Astrocyte of the spinal cord (primary cell): Measurements from ENCODE around the gene CASP4.
A peak's percentile ranks its signal among the peaks of the same experiment; 100 is the strongest.

ENCODE experiments used
- DNase-seq: peaks from one replicate; pipeline ENCODE4 v3.0.0; 2011; ENCODE audit warnings: low read depth, low spot score
- H3K4me3 ChIP-seq: 2 replicates; pipeline ENCODE4 v1.5.1; 2011; ENCODE audit warnings: low read depth, mild to moderate bottlenecking, low read length, moderate library complexity
- in situ Hi-C: cut with HindIII; loops from 2 replicates; pipeline ENCODE4 v1.10.0; 2017; ENCODE audit warnings: low sequenced_read_pairs
- TF ChIP-seq, protein P1 (sequence below): IDR thresholded peaks from 2 replicates; pipeline ENCODE4 v1.5.1; 2012; ENCODE audit warnings: low read depth, mild to moderate bottlenecking, low read length, inconsistent platforms

CASP4 gene

GRCh38 chr11:104912102-104912501, 56.3 kb downstream of the CASP4 start:
- in situ Hi-C loops, result no loop called here
- H3K4me3 ChIP-seq, result no peak overlapping the region
- no peak for DNase-seq
- TF ChIP-seq, protein P1, sequence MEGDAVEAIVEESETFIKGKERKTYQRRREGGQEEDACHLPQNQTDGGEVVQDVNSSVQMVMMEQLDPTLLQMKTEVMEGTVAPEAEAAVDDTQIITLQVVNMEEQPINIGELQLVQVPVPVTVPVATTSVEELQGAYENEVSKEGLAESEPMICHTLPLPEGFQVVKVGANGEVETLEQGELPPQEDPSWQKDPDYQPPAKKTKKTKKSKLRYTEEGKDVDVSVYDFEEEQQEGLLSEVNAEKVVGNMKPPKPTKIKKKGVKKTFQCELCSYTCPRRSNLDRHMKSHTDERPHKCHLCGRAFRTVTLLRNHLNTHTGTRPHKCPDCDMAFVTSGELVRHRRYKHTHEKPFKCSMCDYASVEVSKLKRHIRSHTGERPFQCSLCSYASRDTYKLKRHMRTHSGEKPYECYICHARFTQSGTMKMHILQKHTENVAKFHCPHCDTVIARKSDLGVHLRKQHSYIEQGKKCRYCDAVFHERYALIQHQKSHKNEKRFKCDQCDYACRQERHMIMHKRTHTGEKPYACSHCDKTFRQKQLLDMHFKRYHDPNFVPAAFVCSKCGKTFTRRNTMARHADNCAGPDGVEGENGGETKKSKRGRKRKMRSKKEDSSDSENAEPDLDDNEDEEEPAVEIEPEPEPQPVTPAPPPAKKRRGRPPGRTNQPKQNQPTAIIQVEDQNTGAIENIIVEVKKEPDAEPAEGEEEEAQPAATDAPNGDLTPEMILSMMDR, result no peak

DNA sequence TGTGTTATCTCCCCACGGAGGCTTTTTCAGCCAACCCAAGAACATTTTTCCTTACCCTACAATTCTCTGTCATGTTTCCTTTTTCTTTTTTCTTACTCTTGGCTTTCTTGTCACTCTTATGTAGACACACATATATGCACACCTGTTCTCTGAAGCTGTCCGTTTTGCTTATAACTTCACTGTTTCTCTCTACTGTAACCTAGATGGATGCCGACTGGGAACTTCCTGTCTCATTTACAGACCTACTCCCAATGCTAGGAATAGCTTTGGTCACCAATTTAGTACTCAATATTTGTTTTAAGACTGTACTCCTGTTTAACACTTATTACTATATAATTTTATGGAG, 60.2 kb downstream of the CASP4 start:
- H3K4me3 ChIP-seq, result no peak overlapping the region
- TF ChIP-seq, protein P1, result no peak
- DNase-seq, result no peak
- in situ Hi-C loops, result no loop called here

DNA sequence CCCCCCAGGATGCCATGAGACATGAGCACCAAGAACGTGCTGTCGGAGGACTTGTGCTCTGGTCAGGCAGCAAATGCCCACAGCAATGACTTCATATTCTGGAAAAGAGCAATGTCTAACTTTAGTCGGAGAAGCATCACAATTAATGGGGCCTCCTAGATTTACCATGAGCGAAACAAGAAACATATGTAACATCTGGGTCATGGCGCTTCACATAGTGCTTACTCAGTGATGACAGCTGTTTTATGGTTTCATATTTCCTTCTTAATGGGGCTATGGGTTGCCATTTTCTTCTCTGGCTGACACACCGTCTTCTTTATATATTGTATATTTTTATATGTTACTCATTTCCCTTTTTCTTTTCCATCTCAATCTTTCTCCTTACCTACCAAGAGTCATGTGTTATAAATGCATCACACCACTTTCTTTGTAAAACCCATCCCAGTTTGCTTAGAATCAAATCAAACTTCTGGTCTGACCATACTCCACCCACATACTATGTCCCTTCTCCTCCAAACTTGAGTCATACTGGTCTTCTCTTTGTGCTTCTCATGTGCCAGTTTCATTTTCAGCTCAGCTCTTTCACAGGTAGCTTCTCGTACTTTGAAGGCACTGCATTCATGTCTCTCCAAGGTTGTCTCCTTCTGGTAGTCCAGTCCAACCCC, 60.7 kb downstream of the CASP4 start:
- DNase-seq, result peak; percentile 29
- in situ Hi-C loops, result no loop called here
- no peak overlapping the region for H3K4me3 ChIP-seq
- TF ChIP-seq, protein P1, result no peak

GRCh38 chr11:104905271-104905670, 63.1 kb downstream of the CASP4 start:
- DNase-seq, result no peak
- no peak overlapping the region for H3K4me3 ChIP-seq
- TF ChIP-seq, protein P1, result peak; percentile 19
- in situ Hi-C loops, result no loop called here

GRCh38 chr11:104899226-104899625, 69.1 kb downstream of the CASP4 start:
- no peak for DNase-seq
- TF ChIP-seq, protein P1, result no peak
- no peak overlapping the region for H3K4me3 ChIP-seq
- in situ Hi-C loops, result no loop called here

DNA sequence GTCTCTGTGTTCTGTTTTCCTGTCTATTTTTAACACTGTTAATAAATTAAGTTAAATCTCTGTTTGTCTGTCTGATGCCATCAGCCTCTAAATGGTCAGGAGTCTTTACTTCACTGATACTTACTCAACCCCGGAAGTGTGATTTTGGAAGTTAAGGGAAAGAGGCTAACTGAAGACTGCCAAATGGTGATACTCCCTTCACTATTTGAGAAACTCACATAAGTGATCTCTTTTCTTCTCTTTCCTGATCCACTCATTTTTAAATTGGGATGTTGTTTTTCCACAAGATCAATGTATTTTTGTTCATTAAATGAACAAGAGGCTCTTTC, 69.7 kb downstream of the CASP4 start:
- no peak for DNase-seq
- in situ Hi-C loops, result no loop called here
- H3K4me3 ChIP-seq, result no peak overlapping the region
- TF ChIP-seq, protein P1, result no peak
